HFFc6 (cell line): Measurements from ENCODE around the gene FKBP8. TPM values are rescaled to one million over a fixed set of nuclear protein-coding genes. Genes with fewer than 3 reads are reported as not detected.
"Not testable (repeated sequence)": the region's sequence is repeated elsewhere in the genome, so short reads cannot be mapped to it uniquely, and the experiment has no call there.

Experiments
- DNase-seq: peaks from one replicate; pipeline ENCODE4 v3.0.0-alpha.2; 2018
- H3K27ac Mint-ChIP-seq: 2 replicates; pipeline ENCODE4 v1.8.0; 2020; ENCODE audit warnings: mild to moderate bottlenecking, mixed read lengths
- H3K27me3 Mint-ChIP-seq: 2 replicates; pipeline ENCODE4 v1.8.0; 2021; ENCODE audit warnings: mild to moderate bottlenecking, moderate library complexity, mixed read lengths; ENCODE audit not compliant: insufficient read depth
- H3K36me3 Mint-ChIP-seq: 2 replicates; pipeline ENCODE4 v1.8.0; 2021; ENCODE audit warnings: low read depth, mixed read lengths
- H3K4me1 Mint-ChIP-seq: 2 replicates; pipeline ENCODE4 v1.8.0; 2020; ENCODE audit warnings: low read depth, mixed read lengths
- H3K4me3 Mint-ChIP-seq: 2 replicates; pipeline ENCODE4 v1.8.0; 2020; ENCODE audit warnings: mild to moderate bottlenecking, moderate library complexity, mixed read lengths
- H3K9me3 Mint-ChIP-seq: 2 replicates; pipeline ENCODE4 v1.8.0; 2020; ENCODE audit warnings: mild to moderate bottlenecking, mixed read lengths
- long read RNA-seq: library from polyadenylated mRNA; unstranded; transcript quantifications from one replicate; pipeline ENCODE4 v2.0.0, GENCODE V29; 2019
- total RNA-seq, 6 experiments: library from RNA; stranded (reverse); fragmentation: NEBNext Ultra II Directional; extraction: Animal tissue kit (Norgen Biotek cat#: 25700); gene quantifications; 2 replicates in 1 of 6; 3 replicates in 5 of 6; pipeline ENCODE4 v1.2.3, GENCODE V29; 2021
- TF ChIP-seq, protein P1 (sequence below): fragments of 200-600 bp; sonication (generic); IDR thresholded peaks from 2 replicates; pipeline ENCODE4 v1.5.0; 2021; ENCODE audit warnings: antibody characterized with exemption, mild to moderate bottlenecking

The FKBP8 gene
- total RNA-seq, result 100 to 1,000 TPM; 229 to 284 (median 241) TPM
- long read RNA-seq, transcript FKBP8-213 (9 exons, 1,849 nt), result major isoform, 26 of 53 reads
- long read RNA-seq, transcript FKBP8-201 (9 exons, 1,710 nt), result minor isoform, 15 of 53 reads
- long read RNA-seq, partial matches to known transcripts, result 9 of 53 reads
- long read RNA-seq, other reads (novel, unspliced or antisense), result 3 of 53 reads

DNA sequence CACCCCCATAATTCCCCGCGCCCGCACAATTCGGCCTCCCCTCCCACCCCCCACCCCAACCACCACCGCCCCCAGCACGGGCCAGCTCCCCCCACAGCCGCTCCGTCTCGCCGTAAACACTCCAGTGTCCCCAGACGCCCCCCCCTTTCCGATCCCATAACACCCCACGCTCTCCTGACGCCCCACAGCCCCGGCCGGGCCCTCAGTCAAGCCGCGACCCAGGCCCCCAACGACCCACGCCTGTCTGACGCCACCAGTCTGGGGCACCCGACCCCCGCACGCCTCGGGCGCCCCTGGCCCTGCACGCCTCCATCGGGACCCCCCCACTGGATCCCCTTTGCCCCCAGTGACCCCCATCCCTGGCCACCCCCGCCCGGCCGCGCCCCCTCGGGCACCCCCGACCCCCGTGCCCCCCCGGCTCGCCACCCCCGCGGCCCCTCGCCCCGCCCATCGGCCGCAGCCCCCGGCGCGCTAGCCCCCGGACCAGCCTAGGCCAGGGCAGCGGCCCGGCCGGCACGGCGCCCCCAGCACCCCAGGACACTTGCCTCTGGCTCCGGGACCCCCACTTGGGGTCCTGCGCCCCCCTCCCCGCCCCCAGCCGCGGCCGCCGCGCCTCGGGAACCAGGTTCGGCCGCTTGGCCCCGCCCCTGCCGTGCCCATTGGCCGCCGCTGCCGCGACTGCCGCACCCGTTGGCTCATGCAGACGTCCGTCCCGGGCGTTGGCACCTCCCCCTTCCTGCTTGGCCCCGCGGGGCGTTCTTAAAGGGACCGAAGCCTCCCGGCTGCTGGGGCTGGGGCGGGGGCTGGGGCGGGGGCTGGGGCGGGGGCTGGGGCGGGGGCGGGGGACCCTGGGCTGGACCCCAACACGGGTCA, at the start of gene FKBP8:
Gene FKBP8 (minus strand): TSS at position 633 of the 873 bp plus-strand sequence. CDS start 1,603 bp downstream, outside the sequence.
- Mint-ChIP-seq H3K36me3 (peaks cover 7% of the 10 kb centered on the region; the same call in 1 of the 2 replicates), H3K4me3 (peak within 1 kb of the TSS; percentile 88), H3K4me1 (peaks cover 25% of the 10 kb centered on the region), H3K27ac (peak within 1 kb of the TSS; percentile 86), H3K9me3 (no peaks in the 10 kb centered on the region), H3K27me3 (peaks cover 3% of the 10 kb centered on the region)
- TF ChIP-seq, protein P1, sequence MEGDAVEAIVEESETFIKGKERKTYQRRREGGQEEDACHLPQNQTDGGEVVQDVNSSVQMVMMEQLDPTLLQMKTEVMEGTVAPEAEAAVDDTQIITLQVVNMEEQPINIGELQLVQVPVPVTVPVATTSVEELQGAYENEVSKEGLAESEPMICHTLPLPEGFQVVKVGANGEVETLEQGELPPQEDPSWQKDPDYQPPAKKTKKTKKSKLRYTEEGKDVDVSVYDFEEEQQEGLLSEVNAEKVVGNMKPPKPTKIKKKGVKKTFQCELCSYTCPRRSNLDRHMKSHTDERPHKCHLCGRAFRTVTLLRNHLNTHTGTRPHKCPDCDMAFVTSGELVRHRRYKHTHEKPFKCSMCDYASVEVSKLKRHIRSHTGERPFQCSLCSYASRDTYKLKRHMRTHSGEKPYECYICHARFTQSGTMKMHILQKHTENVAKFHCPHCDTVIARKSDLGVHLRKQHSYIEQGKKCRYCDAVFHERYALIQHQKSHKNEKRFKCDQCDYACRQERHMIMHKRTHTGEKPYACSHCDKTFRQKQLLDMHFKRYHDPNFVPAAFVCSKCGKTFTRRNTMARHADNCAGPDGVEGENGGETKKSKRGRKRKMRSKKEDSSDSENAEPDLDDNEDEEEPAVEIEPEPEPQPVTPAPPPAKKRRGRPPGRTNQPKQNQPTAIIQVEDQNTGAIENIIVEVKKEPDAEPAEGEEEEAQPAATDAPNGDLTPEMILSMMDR, result no peak
- peak; percentile 75 for DNase-seq

DNA sequence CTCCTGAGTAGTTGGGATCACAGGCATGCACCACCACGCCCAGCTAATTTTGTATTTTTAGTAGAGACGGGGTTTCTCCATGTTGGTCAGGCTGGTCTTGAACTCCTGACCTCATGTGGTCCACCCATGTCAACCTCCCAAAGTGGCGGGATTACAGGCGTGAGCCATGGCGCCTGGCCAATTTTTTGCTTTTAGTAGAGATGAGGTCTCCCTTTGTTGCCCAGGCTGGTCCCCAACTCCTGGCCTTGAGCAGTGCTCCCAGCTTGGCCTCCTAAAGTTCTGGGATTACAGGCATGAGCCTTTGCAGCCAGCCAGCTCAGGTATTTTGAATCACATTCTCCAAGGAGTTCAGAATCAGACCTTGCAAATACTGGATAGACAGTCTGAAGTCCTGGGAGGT, 49.4 kb upstream of the FKBP8 start:
- DNase-seq, H3K27me3 Mint-ChIP-seq, H3K36me3 Mint-ChIP-seq, H3K9me3 Mint-ChIP-seq, H3K27ac Mint-ChIP-seq, H3K4me3 Mint-ChIP-seq: not testable (repeated sequence)
- peaks cover 26% of the 10 kb centered on the region for H3K4me1 Mint-ChIP-seq

DNA sequence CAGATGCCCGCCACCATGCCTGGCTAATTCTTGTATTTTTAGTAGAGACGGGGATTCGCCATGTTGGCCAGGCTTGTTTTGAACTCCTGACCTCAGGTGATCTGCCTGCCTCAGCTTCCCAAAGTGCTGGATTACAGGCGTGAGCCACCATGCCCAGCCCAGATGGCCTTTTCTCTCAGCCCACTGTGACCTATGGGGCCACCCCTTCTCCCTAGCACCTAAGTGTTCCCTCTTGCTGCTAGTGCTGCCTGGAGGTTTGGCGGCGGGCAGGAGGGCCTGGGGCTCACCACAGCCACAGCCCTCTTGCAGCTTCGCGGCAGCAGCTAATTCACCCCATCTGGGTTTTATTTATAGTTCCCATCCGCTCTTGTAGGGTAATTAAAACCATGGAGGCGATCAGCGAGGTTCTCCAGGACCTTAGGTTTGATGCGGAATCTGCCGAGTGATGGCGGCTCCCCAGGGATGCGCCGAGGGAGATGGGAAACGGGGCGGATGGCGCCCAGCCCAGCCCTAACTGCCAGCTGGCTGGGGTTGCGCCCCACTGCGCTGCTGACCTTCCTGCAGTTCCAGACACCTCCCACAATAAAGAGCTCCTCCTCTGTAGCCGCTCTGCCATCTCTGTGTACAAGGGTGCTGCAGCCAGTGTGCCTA, 48.5 kb upstream of the FKBP8 start:
- TF ChIP-seq, protein P1, result no peak
- Mint-ChIP-seq H3K27me3 (peaks cover 4% of the 10 kb centered on the region; the same call in 1 of the 2 replicates), H3K4me3 (no peak overlapping the region), H3K4me1 (peaks cover 28% of the 10 kb centered on the region), H3K9me3 (no peaks in the 10 kb centered on the region), H3K36me3 (peaks cover 8% of the 10 kb centered on the region; the same call in 1 of the 2 replicates), H3K27ac (no peak overlapping the region)
- no peak for DNase-seq

DNA sequence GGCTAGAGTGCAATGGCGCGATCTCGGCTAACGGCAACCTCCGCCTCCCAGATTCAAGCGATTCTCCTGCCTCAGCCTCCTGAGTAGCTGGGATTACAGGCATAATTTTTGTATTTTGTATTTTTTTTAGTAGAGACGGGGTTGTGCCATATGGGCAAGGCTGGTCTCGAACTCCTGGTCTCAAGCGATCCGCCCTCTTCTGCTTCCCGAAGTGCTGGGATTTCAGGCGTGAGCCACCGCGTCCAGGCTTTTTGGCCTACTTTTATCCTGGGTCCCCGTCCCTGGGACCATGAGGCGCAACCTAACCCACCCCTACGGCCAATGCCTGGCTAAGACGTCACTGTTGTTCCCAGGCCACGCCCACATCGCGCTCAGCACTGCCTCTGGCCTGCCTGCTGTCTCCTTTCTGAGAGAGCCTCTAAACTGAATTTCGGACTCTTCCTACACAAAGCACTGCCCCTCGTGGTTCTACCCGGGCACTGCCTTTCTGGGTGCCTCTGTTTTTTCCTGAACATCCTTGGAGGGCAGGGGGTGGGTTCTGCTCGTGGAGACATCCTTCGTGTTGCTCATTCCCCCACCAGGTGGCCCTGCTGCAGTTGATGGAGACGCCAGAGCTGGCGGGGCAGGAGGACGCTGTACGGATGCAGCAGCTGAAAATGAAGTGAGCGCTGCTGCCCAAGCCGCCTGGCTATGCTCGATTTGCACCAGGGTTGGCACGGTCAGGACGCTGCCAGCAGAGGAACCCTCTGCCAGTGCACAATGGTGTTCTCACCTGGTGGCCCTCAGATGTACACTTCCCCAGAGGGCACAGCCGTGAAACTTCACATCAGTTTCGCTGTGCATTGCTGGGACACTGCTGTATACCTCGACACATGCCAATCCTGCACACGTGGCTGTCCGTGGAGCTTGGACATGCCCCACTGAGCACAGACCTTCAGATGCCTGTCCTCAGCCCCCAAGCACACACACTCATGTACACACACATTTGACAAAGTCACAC, 47.2 kb upstream of the FKBP8 start:
- DNase-seq, result no peak
- H3K27ac Mint-ChIP-seq, result no peak overlapping the region; the same call in 1 of the 2 replicates
- TF ChIP-seq, protein P1, result peak; percentile 44
- peaks cover 28% of the 10 kb centered on the region for H3K4me1 Mint-ChIP-seq
- no peaks in the 10 kb centered on the region for H3K27me3 Mint-ChIP-seq
- no peaks in the 10 kb centered on the region for H3K9me3 Mint-ChIP-seq
- peaks cover 8% of the 10 kb centered on the region; the same call in 1 of the 2 replicates for H3K36me3 Mint-ChIP-seq
- peak overlapping the region; percentile 85; the same call in 1 of the 2 replicates for H3K4me3 Mint-ChIP-seq

DNA sequence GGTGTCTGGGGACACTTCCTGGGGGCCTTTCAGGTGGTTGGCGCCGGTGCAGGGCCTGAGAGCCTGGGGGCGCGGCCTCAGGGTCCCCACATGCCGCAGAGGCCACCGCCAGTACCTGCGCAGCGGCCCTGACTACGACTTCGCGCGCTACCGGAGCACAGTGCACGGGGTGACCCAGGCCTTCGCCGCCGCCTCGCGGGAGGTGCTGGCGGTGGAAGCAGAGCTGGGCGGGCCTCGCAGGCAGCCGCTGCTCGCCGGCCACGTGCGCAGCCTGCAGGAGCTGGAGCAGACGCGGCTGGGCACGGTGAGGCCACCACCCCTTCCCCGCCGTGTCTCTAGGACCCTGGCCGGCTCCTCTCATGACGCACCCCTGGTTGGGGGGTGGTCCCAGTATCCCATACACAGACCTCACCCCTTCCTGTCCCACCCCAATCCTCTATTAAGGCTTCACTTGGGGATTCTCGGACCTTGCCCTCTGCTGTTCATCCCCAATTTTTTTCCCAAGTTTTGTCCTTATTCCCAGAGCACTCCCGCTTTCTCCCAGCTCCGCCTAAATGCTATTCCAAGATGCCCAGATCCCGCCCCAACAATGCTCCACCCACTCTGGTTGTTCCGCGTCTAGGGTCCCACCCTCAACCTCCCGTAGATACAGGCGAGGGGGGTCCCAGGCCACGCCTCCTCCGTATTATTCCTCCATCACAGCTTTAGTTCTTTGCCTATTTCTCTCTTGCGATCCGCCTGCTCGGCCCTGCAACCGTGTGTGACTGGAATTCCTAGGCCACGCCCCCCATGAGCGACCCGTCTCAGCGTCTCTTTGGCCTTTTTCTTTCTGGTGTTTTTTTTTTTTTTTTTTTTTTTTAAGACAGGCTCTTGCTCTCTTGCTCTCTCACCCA, 46.3 kb upstream of the FKBP8 start:
- Mint-ChIP-seq H3K27ac (peak overlapping the region; percentile 84), H3K36me3 (peaks cover 8% of the 10 kb centered on the region; the same call in 1 of the 2 replicates), H3K4me1 (peaks cover 25% of the 10 kb centered on the region), H3K4me3 (peak overlapping the region; percentile 85), H3K27me3 (no peaks in the 10 kb centered on the region; the same call in 1 of the 2 replicates), H3K9me3 (no peaks in the 10 kb centered on the region)
- TF ChIP-seq, protein P1, result no peak; the same call in 1 of the 2 replicates
- peak; percentile 54 for DNase-seq
